Urothelium cell line (cell line): Measurements from ENCODE around the gene TK2.
A peak's percentile ranks its signal among the peaks of the same experiment; 100 is the strongest.
"Not testable (repeated sequence)": the region's sequence is repeated elsewhere in the genome, so short reads cannot be mapped to it uniquely, and the experiment has no call there.

Experiments
- DNase-seq: peaks from one replicate; pipeline ENCODE4 v3.0.0; 2011; ENCODE audit warnings: low spot score, mixed read lengths
- FAIRE-seq: peaks from 2 replicates; lab custom pipeline; 2011; peaks lifted over from hg19 to GRCh38; lab: Jason Lieb, UNC

The TK2 gene

DNA sequence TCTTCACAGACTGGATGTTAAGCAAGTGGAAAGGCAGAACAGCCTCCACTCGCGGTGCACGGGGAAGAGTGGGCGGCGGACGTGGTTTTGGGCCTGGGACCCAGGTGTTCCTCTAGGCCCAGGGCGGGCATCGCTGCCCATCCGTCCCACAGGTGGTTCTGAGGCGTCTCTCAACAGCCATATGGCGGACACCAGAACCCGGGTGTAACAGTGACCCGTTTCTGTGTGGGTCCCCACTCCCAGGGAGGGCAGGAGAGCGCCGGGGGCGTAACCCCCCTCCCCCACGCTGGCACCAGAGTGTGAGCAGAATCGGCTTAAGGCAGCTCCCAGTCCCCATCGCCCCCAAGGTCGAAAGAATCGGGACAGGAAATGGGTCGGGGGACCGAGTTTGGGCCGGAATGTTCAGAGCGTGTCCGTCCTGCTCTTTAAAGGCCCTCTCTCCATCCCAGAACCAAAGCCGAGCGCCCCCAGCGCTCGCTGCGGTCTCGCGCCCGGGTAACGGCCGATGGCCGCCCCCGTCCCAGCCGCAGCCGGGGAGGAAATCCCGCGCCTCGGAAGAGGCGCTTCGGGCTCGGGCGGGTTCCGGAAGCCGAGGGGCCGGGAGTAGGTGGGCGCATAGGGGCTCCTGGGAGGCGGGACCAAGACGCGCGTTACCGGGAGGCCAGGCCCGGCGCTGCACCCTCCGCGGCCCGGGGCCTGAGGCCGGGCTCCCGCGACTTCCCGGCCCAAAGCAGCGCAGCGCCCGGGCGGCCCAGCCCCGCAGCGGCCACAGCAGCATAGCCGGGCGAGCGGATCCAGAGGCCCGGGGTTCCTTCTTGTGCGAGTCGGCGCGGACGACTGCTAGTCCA lies at the start of gene TK2:
TK2 (minus strand) TSS at position 839 of the 848 bp plus-strand sequence; CDS start at position 778, 61 bp downstream.
- FAIRE-seq = no peak
- peak; percentile 82 for DNase-seq

GRCh38 chr16:66598111-66598510 lies 48.2 kb upstream of the TK2 start:
- no peak for DNase-seq
- FAIRE-seq = no peak

GRCh38 chr16:66596986-66597848 lies 47.3 kb upstream of the TK2 start:
- no peak for FAIRE-seq
- DNase-seq = no peak

- DNase-seq, FAIRE-seq: not testable (repeated sequence)
Observed at GRCh38 chr16:66596559-66596958, 46.6 kb upstream of the TK2 start.

DNA sequence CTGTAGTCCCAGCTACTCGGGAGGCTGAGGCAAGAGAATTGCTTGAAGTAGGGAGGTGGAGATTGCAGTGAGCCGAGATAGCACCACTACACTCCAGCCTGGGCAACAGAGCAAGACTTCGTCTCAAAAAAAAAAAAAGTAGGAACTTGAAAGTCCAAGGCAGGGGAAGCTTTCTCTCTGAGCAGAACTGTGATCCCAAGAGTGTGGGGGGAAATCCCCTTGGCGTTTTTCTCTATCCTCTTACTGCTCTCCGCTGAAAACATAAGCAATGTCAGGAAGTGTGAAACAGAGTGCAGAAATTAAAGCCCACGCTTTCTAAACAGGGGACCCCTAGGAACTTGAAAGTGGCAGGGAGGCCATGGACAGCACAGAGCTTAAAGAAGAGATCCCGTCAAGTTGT lies 44.8 kb upstream of the TK2 start:
- no peak for FAIRE-seq
- no peak for DNase-seq

DNA sequence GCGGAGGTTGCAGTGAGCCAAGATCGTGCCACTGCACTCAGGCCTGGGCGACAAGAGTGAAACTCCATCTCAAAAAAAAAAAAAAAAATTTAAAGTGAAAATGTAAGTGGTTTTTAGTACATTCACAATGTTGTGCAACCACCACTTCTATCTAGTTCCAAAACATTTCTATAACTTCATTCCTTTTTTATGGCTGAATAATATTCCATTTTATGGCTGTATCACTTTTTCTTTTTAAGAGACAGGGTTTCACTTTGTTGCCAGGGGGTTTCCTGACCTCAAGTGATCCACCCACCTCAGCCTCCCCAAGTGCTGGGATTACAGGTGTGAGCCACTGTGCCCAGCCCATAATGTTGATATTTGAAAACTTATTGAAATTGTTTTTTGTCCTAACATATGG lies 42.9 kb upstream of the TK2 start:
- FAIRE-seq (no peak), DNase-seq (no peak)

- no peak for FAIRE-seq
- no peak for DNase-seq
Observed at GRCh38 chr16:66592241-66592640, 42.3 kb upstream of the TK2 start.

DNA sequence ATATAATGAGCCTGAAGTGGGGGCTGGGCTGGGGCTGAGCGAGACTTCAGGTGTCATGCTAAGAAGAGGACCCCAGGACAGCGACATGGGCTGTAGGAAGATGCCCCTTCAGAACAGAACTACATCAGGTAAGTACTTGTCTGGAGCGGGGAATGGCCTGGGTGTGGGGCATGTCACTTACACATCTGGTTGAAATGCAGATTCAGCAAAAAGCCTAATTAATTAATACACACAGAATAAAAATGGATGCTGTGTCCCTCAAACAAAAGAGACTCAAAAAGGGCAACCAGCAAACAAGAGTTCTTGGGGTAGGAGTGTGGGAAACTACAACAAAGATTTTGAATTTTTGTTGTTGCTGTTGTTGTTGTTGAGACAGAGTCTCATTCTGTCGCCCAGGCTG lies 41.1 kb upstream of the TK2 start:
- no peak for FAIRE-seq

GRCh38 chr16:66590322-66590721 lies 40.4 kb upstream of the TK2 start:
- FAIRE-seq = no peak
- no peak for DNase-seq

More for the DNA sequence above, 41.1 kb upstream of the TK2 start:
- DNase-seq = no peak

DNA sequence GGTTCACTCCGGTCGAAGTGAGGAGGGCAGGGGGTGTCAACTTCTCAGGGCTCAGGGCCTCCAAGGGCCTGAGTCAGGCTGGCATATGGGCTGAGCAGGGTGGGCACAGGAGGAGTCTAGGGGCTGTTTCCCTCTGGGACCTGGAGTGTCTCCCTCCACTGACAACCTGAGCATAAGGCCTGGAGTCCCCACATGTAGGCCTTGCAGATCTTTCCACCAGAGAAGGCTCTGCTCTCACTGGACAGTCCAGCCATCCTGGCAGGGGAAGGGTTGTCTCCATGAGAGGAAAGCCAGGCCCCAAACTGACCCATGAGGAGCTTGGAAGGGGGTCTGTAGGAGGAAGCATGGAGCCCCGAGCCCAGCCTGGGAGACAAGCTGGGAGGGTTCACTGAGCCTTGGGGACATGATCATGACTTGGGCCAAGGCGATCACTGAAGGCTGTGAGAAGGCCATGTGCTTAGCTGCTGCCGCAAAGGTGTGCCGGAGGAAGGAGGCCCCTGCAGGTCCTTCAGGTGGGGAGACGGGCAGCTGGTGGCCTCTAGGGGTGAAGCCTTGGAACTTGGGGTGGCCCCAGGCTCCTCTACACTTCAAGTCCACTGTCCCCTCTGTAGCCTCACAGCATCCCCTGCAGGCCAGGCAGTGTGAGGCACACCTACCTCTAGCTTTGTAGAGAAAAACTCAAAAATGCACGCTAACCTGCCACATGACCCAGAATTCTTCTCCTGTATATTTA lies 39.2 kb upstream of the TK2 start:
- FAIRE-seq (no peak), DNase-seq (no peak)

GRCh38 chr16:66587881-66588600 lies 38.1 kb upstream of the TK2 start:
- no peak for DNase-seq
- FAIRE-seq = no peak

- DNase-seq (no peak), FAIRE-seq (no peak)
Observed at GRCh38 chr16:66585481-66586239, 35.7 kb upstream of the TK2 start.

DNA sequence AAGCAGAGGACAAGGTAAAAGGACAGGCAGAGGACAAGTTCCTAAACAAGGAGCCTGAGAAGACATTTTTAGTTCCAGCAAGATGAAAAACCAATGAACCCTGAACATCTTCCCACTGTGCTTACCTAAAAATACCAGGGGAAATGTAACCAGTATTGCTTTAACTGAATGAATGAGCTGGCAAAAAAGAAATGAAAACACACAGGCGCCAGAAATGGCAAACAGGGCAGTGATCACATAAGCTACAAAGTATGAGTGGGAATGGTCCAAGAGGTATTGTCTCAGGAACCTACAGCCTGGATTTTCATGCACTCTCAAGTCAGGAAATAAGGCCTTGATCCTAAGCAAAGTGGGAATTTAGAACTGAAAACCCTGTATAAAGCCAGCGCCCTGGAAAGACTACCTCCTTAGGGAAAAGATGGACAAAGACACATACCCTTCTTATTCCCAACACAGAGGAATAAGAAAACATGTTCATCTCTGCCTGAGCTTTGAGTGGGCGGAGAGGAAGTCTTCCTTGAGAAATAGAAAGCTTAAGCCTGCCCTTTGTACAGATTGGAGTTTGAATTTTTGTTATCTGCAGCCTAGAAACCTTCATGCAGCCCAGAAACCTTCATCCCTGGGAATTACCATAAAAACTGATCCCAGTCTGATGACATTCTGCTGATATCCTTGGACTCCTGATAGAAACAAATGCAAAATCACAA lies 31.5 kb upstream of the TK2 start:
- DNase-seq = no peak
- no peak for FAIRE-seq

- FAIRE-seq = no peak
- peak; percentile 54 for DNase-seq
Observed at GRCh38 chr16:66580605-66581209, 30.8 kb upstream of the TK2 start.

GRCh38 chr16:66578651-66579531 lies 29.0 kb upstream of the TK2 start, which contains the start of gene CMTM2:
CMTM2 (plus strand) TSS chr16:66579463; CDS start chr16:66579608, 145 bp downstream.
- FAIRE-seq = no peak
- DNase-seq = no peak

DNA sequence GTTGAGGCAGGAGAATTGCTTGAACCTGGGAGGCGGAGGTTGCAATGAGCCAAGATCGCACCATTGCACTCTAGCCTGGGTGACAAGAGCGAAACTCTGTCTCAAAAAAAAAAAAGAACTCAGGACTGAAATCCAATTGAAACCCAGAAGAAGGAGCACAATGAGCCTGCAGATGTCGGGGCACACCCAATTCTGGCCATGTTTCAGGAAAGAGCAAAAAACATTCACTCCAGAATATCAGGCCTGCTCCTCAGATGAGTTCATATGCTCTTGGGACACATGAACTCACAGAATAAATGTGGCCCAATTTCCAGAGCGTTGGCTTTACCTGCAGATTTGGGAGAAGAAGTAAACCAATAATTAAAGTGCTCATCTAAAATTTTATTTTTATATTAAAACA lies 26.4 kb upstream of the TK2 start:
- no peak for DNase-seq
- no peak for FAIRE-seq

DNA sequence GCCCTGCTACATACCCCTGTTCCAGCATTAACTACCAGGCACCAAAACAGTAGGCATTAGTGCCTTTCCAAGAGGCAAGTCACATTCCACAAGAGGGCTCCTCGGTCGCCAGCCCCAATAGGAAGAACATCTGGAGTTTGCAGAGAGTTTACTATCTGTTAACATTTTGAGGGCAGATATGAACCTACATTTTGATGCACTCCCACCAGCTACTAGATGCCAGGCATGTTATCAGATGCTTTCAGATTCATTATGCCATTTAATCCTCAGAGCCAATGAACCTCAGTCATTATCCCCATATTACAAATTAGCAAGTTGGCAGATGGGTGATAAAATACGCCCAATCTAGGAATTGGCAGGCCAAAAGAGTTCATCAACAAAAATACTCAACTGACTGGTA lies 25.1 kb upstream of the TK2 start:
- DNase-seq (no peak), FAIRE-seq (no peak)

DNA sequence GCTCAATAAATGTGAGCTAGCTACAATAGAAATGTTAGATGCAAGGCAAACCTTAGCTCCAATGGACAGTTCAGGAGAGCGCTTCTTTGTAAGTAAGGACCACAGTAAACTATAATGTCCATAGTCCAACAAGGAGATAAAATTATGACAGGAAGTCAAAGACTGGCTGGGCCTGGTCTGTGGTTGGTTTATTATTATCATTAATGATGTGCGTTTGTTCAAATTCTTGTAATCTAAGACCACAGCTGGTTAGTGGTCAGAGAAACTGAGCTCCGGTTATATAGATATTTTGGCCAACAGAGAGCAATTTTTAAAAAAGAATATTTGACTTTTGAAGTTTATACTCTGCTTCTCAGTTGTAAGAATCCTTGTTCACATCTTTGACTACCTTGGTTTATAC lies 24.6 kb upstream of the TK2 start:
- DNase-seq = no peak
- FAIRE-seq = no peak
